CD4-positive, alpha-beta T cell (primary cell): ENCODE measurements around the gene ATPAF2. TPM values are rescaled to one million over a fixed set of nuclear protein-coding genes. Genes with fewer than 3 reads are reported as not detected.

Experiments used
- ATAC-seq: fragments of 200-7000 bp; cut with Tn5 transposase; one replicate; pipeline ENCODE4 v1.10.0; 2022; ENCODE audit warnings: mild to moderate bottlenecking; ENCODE audit not compliant: poor library complexity
- CTCF ChIA-PET: fragments of 350-600 bp; sonication (Branson Sonifier 250); formaldehyde crosslinking; loops from one replicate; lab custom pipeline; 2021; ENCODE audit warnings: antibody characterized with exemption, inconsistent platforms; lab: Charles Lee
- POLR2A ChIA-PET: fragments of 350-600 bp; sonication (Branson Sonifier 250); formaldehyde crosslinking; loops from one replicate; lab custom pipeline; 2021; ENCODE audit warnings: antibody characterized with exemption, inconsistent platforms; lab: Charles Lee
- DNase-seq, 14 experiments: peaks; one replicate each; pipeline ENCODE4 v3.0.0-alpha.2; 2013 to 2020; ENCODE audit warnings: mixed read lengths in 2 of 14
- H3K27ac ChIP-seq, 2 donors: one replicate each; pipeline versions ENCODE4 v1.5.1 to v1.7.0; 2013; ENCODE audit warnings: low read length in 2 of 2, low read depth in 1 of 2, mild to moderate bottlenecking in 1 of 2
- H3K27me3 ChIP-seq, 2 experiments: 1 replicate in 1 of 2; 2 replicates in 1 of 2; pipeline versions ENCODE4 v1.6.1 to v1.7.0; 2013; ENCODE audit warnings: low read length in 2 of 2, control low read depth in 1 of 2, mild to moderate bottlenecking in 1 of 2, moderate library complexity in 1 of 2; ENCODE audit not compliant: insufficient read depth in 2 of 2, control insufficient read depth in 1 of 2
- H3K36me3 ChIP-seq: one replicate; pipeline ENCODE4 v1.6.1; 2013; ENCODE audit warnings: low read length, control low read depth; ENCODE audit not compliant: insufficient read depth
- H3K4me1 ChIP-seq: one replicate; pipeline ENCODE4 v1.6.1; 2013; ENCODE audit warnings: low read length, control low read depth; ENCODE audit not compliant: insufficient read depth
- H3K4me3 ChIP-seq: one replicate; pipeline ENCODE4 v1.5.1; 2013; ENCODE audit warnings: mild to moderate bottlenecking, low read length, moderate library complexity
- H3K9me3 ChIP-seq, 2 experiments: 1 replicate in 1 of 2; 2 replicates in 1 of 2; pipeline versions ENCODE4 v1.6.1 to v1.7.0; 2013; ENCODE audit warnings: low read length in 2 of 2, mild to moderate bottlenecking in 2 of 2, control low read depth in 1 of 2, moderate library complexity in 1 of 2; ENCODE audit not compliant: control insufficient read depth in 1 of 2, insufficient read depth in 1 of 2
- H3K27ac Mint-ChIP-seq: one replicate; pipeline ENCODE4 v1.8.0; 2020; ENCODE audit warnings: mixed read lengths
- H3K27me3 Mint-ChIP-seq: one replicate; pipeline ENCODE4 v1.8.0; 2021; ENCODE audit warnings: mixed read lengths
- H3K36me3 Mint-ChIP-seq: one replicate; pipeline ENCODE4 v1.8.0; 2021; ENCODE audit warnings: low read depth, mixed read lengths
- H3K4me1 Mint-ChIP-seq: one replicate; pipeline ENCODE4 v1.8.0; 2021; ENCODE audit warnings: low read depth, mixed read lengths
- H3K4me3 Mint-ChIP-seq: one replicate; pipeline ENCODE4 v1.8.0; 2020; ENCODE audit warnings: mild to moderate bottlenecking, mixed read lengths
- H3K9me3 Mint-ChIP-seq: one replicate; pipeline ENCODE4 v1.8.0; 2020; ENCODE audit warnings: mixed read lengths
- CTCF ChIP-seq: fragments of 200-600 bp; IDR thresholded peaks from one replicate; pipeline ENCODE4 v1.8.0; 2022; ENCODE audit warnings: antibody characterized with exemption, mild to moderate bottlenecking
- intact Hi-C, 2 experiments: fragments of 100-400 bp; cut with DNase I in 1 of 2; cut with micrococcal nuclease in 1 of 2; formaldehyde crosslinking; loops; one replicate each; pipeline versions ENCODE4 v1.15.1 to v1.9.0; 2023 to 2025; cut with DNase I, micrococcal nuclease
- total RNA-seq, 174 experiments: library from RNA in 2 of 174; stranded (reverse) in 2 of 174; gene quantifications; one replicate each; pipeline ENCODE4 v1.2.3 and lab custom pipeline; 2021 to 2026

ATPAF2 gene
- total RNA-seq, 2 experiments from 2014 or later: 20.8 to 21.9 TPM

GRCh38 chr17:18079543-18079942 is 40.6 kb upstream of the ATPAF2 start:
- peaks cover 31% of the 10 kb centered on the region for H3K27me3 Mint-ChIP-seq
- H3K36me3 Mint-ChIP-seq: no peaks in the 10 kb centered on the region
- Histone ChIP-seq H3K27ac (no peak overlapping the region), H3K4me3 (no peak overlapping the region), H3K9me3 (no peaks in the 10 kb centered on the region), H3K27me3 (peaks cover 0 to 6% of the 10 kb centered on the region in 2 experiments), H3K4me1 (no peaks in the 10 kb centered on the region), H3K36me3 (no peaks in the 10 kb centered on the region)
- no peaks in the 10 kb centered on the region for H3K9me3 Mint-ChIP-seq
- ChIA-PET CTCF (no interaction called here), POLR2A (no interaction called here)
- ATAC-seq (no peak), DNase-seq (no peak)
- peaks cover 4% of the 10 kb centered on the region for H3K4me1 Mint-ChIP-seq
- intact Hi-C loops: no loop called here
- no peak overlapping the region for H3K27ac Mint-ChIP-seq
- TF ChIP-seq CTCF: no peak
- no peak overlapping the region for H3K4me3 Mint-ChIP-seq

GRCh38 chr17:18076936-18077335 is 38.0 kb upstream of the ATPAF2 start:
- Histone ChIP-seq H3K36me3 (no peaks in the 10 kb centered on the region), H3K9me3 (no peaks in the 10 kb centered on the region), H3K27me3 (peaks cover 0 to 6% of the 10 kb centered on the region in 2 experiments), H3K4me1 (no peaks in the 10 kb centered on the region), H3K4me3 (no peak overlapping the region), H3K27ac (no peak overlapping the region)
- ChIA-PET CTCF (no interaction called here), POLR2A (no interaction called here)
- Mint-ChIP-seq H3K36me3 (no peaks in the 10 kb centered on the region), H3K4me1 (no peaks in the 10 kb centered on the region), H3K4me3 (no peak overlapping the region), H3K9me3 (no peaks in the 10 kb centered on the region), H3K27ac (no peak overlapping the region), H3K27me3 (peaks cover 33% of the 10 kb centered on the region)
- DNase-seq (no peak), ATAC-seq (no peak)
- intact Hi-C loops: no loop called here
- no peak for TF ChIP-seq CTCF

- Mint-ChIP-seq H3K27me3 (peaks cover 28% of the 10 kb centered on the region), H3K27ac (no peak overlapping the region), H3K4me3 (no peak overlapping the region), H3K9me3 (no peaks in the 10 kb centered on the region), H3K4me1 (no peaks in the 10 kb centered on the region), H3K36me3 (no peaks in the 10 kb centered on the region)
- POLR2A ChIA-PET: no interaction called here
- H3K4me1 ChIP-seq: peaks cover 5% of the 10 kb centered on the region
- CTCF ChIA-PET: no interaction called here
- no peak overlapping the region for H3K27ac ChIP-seq
- peaks cover 0 to 4% of the 10 kb centered on the region in 2 experiments for H3K27me3 ChIP-seq
- no peak overlapping the region for H3K4me3 ChIP-seq
- intact Hi-C loops: no loop called here
- DNase-seq (no peak), ATAC-seq (no peak)
- H3K36me3 ChIP-seq: no peaks in the 10 kb centered on the region
- H3K9me3 ChIP-seq: no peaks in the 10 kb centered on the region
- no peak for TF ChIP-seq CTCF
Measured at GRCh38 chr17:18074566-18075272, 35.8 kb upstream of the ATPAF2 start.
